ENCODE data around the gene NR2C1. TPM values are rescaled to one million over a fixed set of nuclear protein-coding genes. Genes with fewer than 3 reads are reported as not detected.

Gene NR2C1
- total RNA-seq, 3 donors from 2014 or later (not counting 1 experiment from before 2014, with no cell fraction given): 41.4 to 58.5 (median 46.9) TPM

GRCh38 chr12:95070378-95070777 lies 3.0 kb downstream of the NR2C1 start:
- ATAC-seq: no peak

GRCh38 chr12:95066091-95066855 lies 7.1 kb downstream of the NR2C1 start:
- H3K4me1 Mint-ChIP-seq: peaks cover 7 to 16% of the 10 kb centered on the region in 2 donors

More at GRCh38 chr12:95070378-95070777, 3.0 kb downstream of the NR2C1 start:
- Histone ChIP-seq H3K27me3 (ENCODE audit: control insufficient read depth, insufficient read depth, low read length) (no peaks in the 10 kb centered on the region), H3K27ac (ENCODE audit: low read length) (no peak overlapping the region), H3K4me1 (ENCODE audit: control insufficient read depth, insufficient read depth, low read length) (peaks cover 14% of the 10 kb centered on the region), H3K36me3 (ENCODE audit: control insufficient read depth, insufficient read depth, low read length) (peaks cover 6% of the 10 kb centered on the region), H3K9me3 (ENCODE audit: control insufficient read depth, insufficient read depth, low read length) (no peaks in the 10 kb centered on the region), H3K4me3 (ENCODE audit: low read length) (no peak overlapping the region)
- no peak for TF ChIP-seq CTCF (IDR thresholded peaks at IDR 0.05)
- H3K4me1 Mint-ChIP-seq: peaks cover 10 to 13% of the 10 kb centered on the region in 2 donors
- H3K27me3 Mint-ChIP-seq (ENCODE audit: low read depth in 2 of 2): no peaks in the 10 kb centered on the region
- WGBS (ENCODE audit: insufficient coverage): 95% methylated on average over 1 of the region's 1 CpG
- intact Hi-C loops (cut with micrococcal nuclease): loop anchor here (5.0 kb wide), 1 partner anchor 147 kb away; the partner anchor contains the start of genes FGD6 and VEZT
- no peaks in the 10 kb centered on the region for H3K9me3 Mint-ChIP-seq
- peak overlapping the region; percentile 13 for H3K4me3 Mint-ChIP-seq
- DNase-seq: no peak
- peak overlapping the region in 1 of 2 donors; percentile 29 for H3K27ac Mint-ChIP-seq
- no peaks in the 10 kb centered on the region for H3K36me3 Mint-ChIP-seq

GRCh38 chr12:95060951-95061350 lies 12.5 kb downstream of the NR2C1 start:
- ATAC-seq: no peak
- intact Hi-C loops (cut with micrococcal nuclease): no loop called here
- Histone ChIP-seq H3K36me3 (ENCODE audit: control insufficient read depth, insufficient read depth, low read length) (peaks cover 50% of the 10 kb centered on the region), H3K9me3 (ENCODE audit: control insufficient read depth, insufficient read depth, low read length) (no peaks in the 10 kb centered on the region), H3K27ac (ENCODE audit: low read length) (no peak overlapping the region), H3K4me3 (ENCODE audit: low read length) (no peak overlapping the region), H3K27me3 (ENCODE audit: control insufficient read depth, insufficient read depth, low read length) (no peaks in the 10 kb centered on the region), H3K4me1 (ENCODE audit: control insufficient read depth, insufficient read depth, low read length) (no peaks in the 10 kb centered on the region)
- 100% methylated on average over 1 of the region's 1 CpG for WGBS (ENCODE audit: insufficient coverage)
- H3K9me3 Mint-ChIP-seq: no peaks in the 10 kb centered on the region
- peaks cover 0 to 6% of the 10 kb centered on the region in 2 donors for H3K4me1 Mint-ChIP-seq
- H3K36me3 Mint-ChIP-seq: peaks cover 13% of the 10 kb centered on the region
- TF ChIP-seq CTCF (IDR thresholded peaks at IDR 0.05): no peak
- H3K4me3 Mint-ChIP-seq: no peak overlapping the region
- no peaks in the 10 kb centered on the region for H3K27me3 Mint-ChIP-seq (ENCODE audit: low read depth in 2 of 2)
- no peak overlapping the region for H3K27ac Mint-ChIP-seq
- DNase-seq: no peak

More at GRCh38 chr12:95066091-95066855, 7.1 kb downstream of the NR2C1 start:
- WGBS (ENCODE audit: insufficient coverage): 100% methylated on average over 3 of the region's 7 CpGs
- Mint-ChIP-seq H3K36me3 (peaks cover 13% of the 10 kb centered on the region), H3K27ac (no peak overlapping the region), H3K9me3 (no peaks in the 10 kb centered on the region), H3K4me3 (no peak overlapping the region), H3K27me3 (ENCODE audit: low read depth in 2 of 2) (no peaks in the 10 kb centered on the region)
- intact Hi-C loops (cut with micrococcal nuclease): no loop called here
- no peak overlapping the region for H3K27ac ChIP-seq (ENCODE audit: low read length)
- DNase-seq (no peak), ATAC-seq (no peak)
- H3K4me3 ChIP-seq (ENCODE audit: low read length): no peak overlapping the region
- H3K27me3 ChIP-seq (ENCODE audit: control insufficient read depth, insufficient read depth, low read length): no peaks in the 10 kb centered on the region
- no peaks in the 10 kb centered on the region for H3K4me1 ChIP-seq (ENCODE audit: control insufficient read depth, insufficient read depth, low read length)
- no peaks in the 10 kb centered on the region for H3K9me3 ChIP-seq (ENCODE audit: control insufficient read depth, insufficient read depth, low read length)
- H3K36me3 ChIP-seq (ENCODE audit: control insufficient read depth, insufficient read depth, low read length): peaks cover 26% of the 10 kb centered on the region
- no peak for TF ChIP-seq CTCF (IDR thresholded peaks at IDR 0.05)

Measured in natural killer cell (primary cell).